Mucosa of stomach (tissue), 1 donor: ENCODE data around the gene EVL.

Experiments used
- H3K27me3 ChIP-seq: one replicate; pipeline ENCODE4 v1.7.0; 2013; ENCODE audit warnings: mild to moderate bottlenecking, low read length; ENCODE audit not compliant: control insufficient read depth, insufficient read depth
- H3K36me3 ChIP-seq: one replicate; pipeline ENCODE4 v1.7.0; 2013; ENCODE audit warnings: low read length; ENCODE audit not compliant: control insufficient read depth, insufficient read depth
- H3K4me1 ChIP-seq: one replicate; pipeline ENCODE4 v1.7.0; 2013; ENCODE audit warnings: mild to moderate bottlenecking, low read length; ENCODE audit not compliant: control insufficient read depth, insufficient read depth
- H3K4me3 ChIP-seq: one replicate; pipeline ENCODE4 v1.7.0; 2013; ENCODE audit warnings: low read length
- H3K9ac ChIP-seq: one replicate; pipeline ENCODE4 v1.7.0; 2013; ENCODE audit warnings: mild to moderate bottlenecking, low read length, moderate library complexity
- H3K9me3 ChIP-seq: one replicate; pipeline ENCODE4 v1.7.0; 2013; ENCODE audit warnings: mild to moderate bottlenecking, low read length, moderate library complexity; ENCODE audit not compliant: control insufficient read depth
- donor health status: Pancreatic carcinoma.

The EVL gene

DNA sequence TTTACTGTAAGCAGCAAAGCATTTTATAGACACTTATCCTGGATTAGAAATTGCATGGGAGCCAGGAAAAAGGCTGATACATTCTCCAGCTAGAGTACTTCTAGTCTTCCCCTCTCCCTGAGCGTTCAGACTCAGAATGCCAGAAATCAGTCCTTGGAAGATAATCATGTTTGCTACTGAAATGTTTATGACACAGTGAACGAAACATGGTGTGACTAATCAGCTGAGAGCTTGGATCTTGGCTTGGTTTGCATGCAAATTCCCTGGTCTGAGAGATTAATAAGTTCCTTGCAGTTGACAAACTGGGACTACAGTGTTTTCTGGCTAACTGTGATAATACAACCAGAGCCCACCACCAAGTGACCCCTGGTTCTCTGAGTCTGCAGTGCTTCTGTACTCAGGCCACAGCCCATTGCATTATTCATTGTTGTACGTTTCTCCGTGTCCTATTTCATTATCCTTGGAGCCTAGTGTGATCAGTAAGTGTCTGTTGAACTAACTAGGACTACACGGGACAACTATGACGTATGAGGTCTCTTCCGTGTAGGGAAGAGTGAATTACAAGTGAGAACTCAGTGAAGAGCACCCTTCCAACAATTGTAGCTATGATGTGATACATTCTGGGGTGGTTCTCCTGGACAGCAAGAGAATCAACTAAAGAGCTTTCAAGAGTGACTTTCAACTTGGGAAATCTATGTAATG, 34.6 kb upstream of the EVL start:
- Histone ChIP-seq H3K36me3 (no peaks in the 10 kb centered on the region), H3K4me3 (no peak overlapping the region), H3K9me3 (no peaks in the 10 kb centered on the region), H3K27me3 (no peaks in the 10 kb centered on the region), H3K9ac (no peak overlapping the region), H3K4me1 (peaks cover 23% of the 10 kb centered on the region)

DNA sequence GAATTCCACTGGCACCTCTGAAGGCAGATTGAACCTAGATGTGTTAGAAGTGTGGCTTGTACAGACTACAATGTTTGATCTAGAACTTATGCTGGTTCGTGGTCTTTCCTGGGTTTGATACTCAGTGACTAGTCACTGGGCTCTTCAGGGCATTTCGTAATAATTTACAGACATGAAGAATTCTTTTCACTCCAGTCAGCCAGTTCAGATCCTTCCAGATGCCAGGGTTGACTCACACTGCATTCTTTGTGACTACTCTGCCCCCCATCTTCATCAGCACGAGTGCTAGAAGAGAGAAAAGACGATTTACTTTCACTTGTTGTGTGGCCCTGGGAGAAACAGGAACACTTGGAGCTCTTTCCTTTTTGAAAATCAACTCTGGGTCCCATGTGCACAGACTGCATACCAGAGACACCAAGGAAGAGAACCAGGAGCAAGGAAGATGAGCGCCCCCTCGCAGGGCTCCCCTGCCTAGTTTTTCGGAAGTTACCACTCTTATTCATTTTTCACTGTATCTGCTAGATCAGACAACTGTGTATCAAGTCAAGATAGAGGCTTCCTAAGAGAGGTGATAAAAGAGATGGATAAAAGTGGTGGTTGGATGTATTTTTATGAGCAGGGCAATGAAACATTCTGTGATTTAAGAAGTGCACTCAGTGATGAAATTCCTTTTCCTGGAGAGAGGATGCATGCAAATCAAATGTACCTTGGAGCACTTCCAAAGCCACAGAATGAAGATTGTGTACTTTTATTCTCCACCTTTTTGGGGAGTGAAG, 33.5 kb upstream of the EVL start:
- no peaks in the 10 kb centered on the region for H3K9me3 ChIP-seq
- peaks cover 23% of the 10 kb centered on the region for H3K4me1 ChIP-seq
- no peak overlapping the region for H3K9ac ChIP-seq
- H3K27me3 ChIP-seq = no peaks in the 10 kb centered on the region
- H3K4me3 ChIP-seq = no peak overlapping the region
- no peaks in the 10 kb centered on the region for H3K36me3 ChIP-seq

DNA sequence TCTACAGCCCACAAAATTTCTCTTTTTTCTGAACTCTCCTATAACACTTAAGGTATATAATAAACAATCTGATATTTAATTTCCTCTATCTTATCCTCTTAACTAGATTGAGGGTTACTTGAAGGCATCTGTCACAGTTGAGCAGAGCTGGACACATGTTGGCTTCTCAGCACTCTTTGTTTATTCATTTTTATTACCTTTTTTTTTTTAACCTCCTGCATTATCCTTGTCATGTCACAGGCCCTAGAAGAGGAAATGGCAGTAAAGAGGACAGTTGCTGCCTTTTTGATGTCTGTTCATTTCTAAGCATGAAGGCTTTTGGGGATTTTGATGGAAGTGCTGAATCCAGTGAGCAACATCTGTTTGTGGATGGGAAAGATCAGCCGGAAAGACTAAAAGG, 32.5 kb upstream of the EVL start:
- no peak overlapping the region for H3K4me3 ChIP-seq
- no peaks in the 10 kb centered on the region for H3K36me3 ChIP-seq
- peaks cover 23% of the 10 kb centered on the region for H3K4me1 ChIP-seq

DNA sequence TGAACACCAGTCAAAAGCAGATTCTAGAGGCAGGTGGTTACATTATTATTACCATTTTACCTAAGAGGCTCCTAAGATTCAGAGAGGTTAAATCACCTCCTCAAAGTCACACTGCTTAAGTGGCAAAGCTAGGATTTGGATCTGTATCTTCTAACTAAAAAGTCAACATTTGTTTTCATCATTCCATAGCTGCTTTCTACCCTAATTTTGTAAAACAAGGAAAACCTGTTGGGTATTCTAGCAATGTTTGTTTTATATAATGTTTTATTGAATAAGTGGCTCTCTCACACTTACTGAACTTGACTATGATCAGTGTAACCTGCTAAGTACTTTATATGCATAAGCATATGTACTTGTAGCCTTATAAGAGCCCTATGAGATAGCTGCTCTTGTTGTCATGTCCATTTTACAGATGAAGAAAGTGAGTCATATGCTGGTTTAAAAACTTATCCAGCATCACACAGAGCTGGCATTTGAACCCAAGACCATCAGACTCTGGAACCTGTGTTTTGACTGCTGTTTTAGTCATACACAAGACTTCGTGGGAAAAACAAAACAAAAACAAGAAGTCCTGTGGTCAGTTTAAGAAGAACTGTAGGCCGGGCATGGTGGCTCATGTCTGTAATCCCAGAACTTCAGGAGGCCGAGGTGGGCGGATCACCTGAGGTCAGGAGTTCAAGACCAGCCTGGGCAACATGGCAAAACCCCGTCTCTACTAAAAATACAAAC, 31.7 kb upstream of the EVL start:
- Histone ChIP-seq H3K36me3 (no peaks in the 10 kb centered on the region), H3K9ac (no peak overlapping the region), H3K9me3 (no peaks in the 10 kb centered on the region), H3K27me3 (no peaks in the 10 kb centered on the region), H3K4me1 (peaks cover 23% of the 10 kb centered on the region), H3K4me3 (no peak overlapping the region)

More for the DNA sequence above, 32.5 kb upstream of the EVL start:
- Histone ChIP-seq H3K27me3 (no peaks in the 10 kb centered on the region), H3K9me3 (no peaks in the 10 kb centered on the region), H3K9ac (no peak overlapping the region)

DNA sequence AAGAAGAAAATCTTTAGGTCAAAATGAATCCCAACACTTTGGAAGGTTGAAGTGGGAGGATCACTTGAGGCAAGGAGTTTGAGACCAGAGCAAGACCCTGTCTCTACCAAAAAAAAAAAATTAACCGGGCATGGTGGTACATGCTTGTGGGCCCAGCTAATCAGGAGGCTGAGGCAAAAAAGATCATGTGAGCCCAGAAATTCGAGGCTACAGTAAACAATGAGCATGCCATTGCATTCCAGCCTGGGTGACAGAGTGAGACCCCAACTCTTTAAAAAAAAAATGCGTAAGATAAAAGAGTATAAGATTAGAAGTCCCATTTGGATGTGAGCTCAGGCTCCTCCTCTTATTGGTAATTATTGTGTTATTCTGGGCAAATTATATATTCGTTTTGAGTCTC, 30.8 kb upstream of the EVL start:
- H3K27me3 ChIP-seq = no peaks in the 10 kb centered on the region
- H3K4me1 ChIP-seq = peaks cover 17% of the 10 kb centered on the region
- H3K9me3 ChIP-seq = no peaks in the 10 kb centered on the region
- H3K9ac ChIP-seq = no peak overlapping the region
- no peaks in the 10 kb centered on the region for H3K36me3 ChIP-seq
- no peak overlapping the region for H3K4me3 ChIP-seq

DNA sequence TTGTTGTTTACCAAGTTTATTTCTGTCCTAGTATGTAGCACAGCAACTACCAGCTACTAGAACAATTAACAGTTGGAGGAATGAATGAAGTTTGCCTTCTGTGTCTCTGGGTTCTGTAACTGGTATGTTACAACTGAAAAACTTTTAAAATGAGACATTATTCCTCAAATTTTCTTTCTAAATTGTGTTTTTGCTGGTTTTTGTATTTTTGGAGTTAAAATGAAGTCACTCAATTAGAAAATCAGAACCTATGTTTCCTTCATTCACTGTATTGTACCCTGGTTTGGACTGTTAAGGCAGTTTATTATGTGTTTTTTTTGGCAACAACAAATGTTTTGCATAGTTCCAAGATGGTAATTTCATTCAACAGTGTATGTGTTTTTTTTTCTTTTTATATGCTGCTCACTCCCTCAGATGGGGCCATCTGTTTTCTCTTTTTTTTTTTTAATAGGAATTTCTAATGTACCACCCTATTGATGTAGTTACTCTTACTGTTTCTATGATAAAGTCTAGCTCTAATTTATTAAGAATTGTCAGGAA, 30.2 kb upstream of the EVL start:
- H3K4me1 ChIP-seq = peaks cover 13% of the 10 kb centered on the region

DNA sequence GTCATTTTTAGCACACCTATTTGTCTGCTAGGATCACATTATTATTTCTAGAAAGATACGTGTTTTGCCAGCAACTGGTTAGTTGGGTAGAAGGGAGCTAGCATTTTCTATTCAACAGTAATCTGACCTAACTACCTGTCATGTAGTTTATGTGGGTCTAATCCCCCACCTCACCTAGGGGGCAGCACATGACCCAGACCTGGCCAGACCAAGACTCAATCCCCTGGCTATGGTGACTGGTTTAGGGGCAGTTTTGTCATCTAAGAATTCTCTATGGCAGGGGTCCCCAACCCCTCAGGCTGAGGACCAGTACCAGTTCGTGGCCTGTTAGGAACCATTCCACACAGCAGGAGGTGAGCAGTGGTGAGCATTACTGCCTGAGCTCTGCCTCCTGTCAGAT, 29.5 kb upstream of the EVL start:
- Histone ChIP-seq H3K27me3 (no peaks in the 10 kb centered on the region), H3K9me3 (no peaks in the 10 kb centered on the region), H3K4me3 (no peak overlapping the region), H3K4me1 (peaks cover 7% of the 10 kb centered on the region), H3K9ac (no peak overlapping the region), H3K36me3 (no peaks in the 10 kb centered on the region)

More for the DNA sequence above, 30.2 kb upstream of the EVL start:
- H3K36me3 ChIP-seq = no peaks in the 10 kb centered on the region
- no peak overlapping the region for H3K4me3 ChIP-seq
- no peaks in the 10 kb centered on the region for H3K9me3 ChIP-seq
- no peaks in the 10 kb centered on the region for H3K27me3 ChIP-seq
- H3K9ac ChIP-seq = no peak overlapping the region

DNA sequence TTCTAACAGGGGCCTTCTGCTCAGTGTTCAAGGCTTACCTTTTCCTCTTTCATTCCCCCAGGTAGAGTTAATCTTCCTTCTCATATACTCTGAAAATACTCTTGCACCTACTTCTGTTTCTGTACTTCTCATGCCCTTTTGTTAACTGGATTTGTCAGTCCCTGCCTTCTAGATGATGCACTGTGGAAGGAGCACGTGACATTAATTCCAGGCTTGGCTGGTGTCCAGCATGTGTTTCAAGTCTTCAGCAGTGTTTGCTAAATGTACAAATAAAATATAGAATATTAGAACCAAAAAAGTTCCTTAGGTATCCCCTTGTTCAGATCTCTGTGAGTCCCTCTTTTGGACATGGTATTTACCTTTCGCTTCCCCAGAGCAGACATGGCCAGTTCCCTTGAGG, 27.9 kb upstream of the EVL start:
- Histone ChIP-seq H3K9me3 (no peaks in the 10 kb centered on the region), H3K9ac (no peak overlapping the region), H3K4me3 (no peak overlapping the region), H3K27me3 (no peaks in the 10 kb centered on the region), H3K36me3 (no peaks in the 10 kb centered on the region), H3K4me1 (no peaks in the 10 kb centered on the region)

DNA sequence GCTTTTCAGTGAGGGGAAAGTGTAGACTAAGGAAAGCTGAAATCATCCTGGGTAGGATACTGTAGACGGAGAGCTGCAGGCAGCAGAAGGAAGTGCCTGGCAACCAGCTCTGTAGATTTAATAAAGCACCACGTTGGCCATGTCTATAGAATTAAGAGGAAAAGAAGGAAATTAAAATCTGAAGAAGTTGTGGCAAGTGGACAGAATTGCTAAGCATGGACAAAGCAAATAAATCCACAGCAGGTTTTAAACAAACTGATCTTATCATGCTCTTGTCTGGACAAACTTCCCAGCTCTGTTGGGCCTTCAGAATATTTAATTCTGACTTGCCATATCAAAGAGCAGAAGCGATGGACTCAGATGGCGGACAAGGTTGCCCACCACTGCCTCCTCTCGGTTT, 27.2 kb upstream of the EVL start:
- Histone ChIP-seq H3K27me3 (no peaks in the 10 kb centered on the region), H3K9me3 (no peaks in the 10 kb centered on the region), H3K9ac (no peak overlapping the region), H3K4me3 (no peak overlapping the region), H3K4me1 (no peaks in the 10 kb centered on the region), H3K36me3 (no peaks in the 10 kb centered on the region)

DNA sequence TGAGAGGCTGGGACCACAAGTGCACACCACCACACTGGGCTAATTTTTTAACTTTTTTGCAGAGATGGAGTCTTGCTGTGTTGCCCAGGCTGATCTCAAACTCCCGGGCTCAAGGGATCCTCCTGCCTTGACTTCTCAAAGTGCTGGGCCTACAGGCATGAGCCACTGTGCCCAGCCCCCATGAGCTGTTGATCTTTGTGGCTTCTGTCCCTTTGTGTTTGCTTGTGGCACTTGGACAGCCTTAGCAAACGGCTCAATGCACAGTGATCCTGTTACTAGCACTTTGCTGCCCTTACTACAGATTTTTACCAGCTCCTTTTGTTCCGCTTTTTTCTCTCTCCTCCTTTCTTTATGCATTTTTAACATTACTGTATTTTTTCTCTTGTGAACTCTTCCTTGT, 25.3 kb upstream of the EVL start:
- H3K4me1 ChIP-seq = no peaks in the 10 kb centered on the region
- no peaks in the 10 kb centered on the region for H3K9me3 ChIP-seq
- no peaks in the 10 kb centered on the region for H3K36me3 ChIP-seq
- no peak overlapping the region for H3K9ac ChIP-seq
- H3K4me3 ChIP-seq = no peak overlapping the region
- H3K27me3 ChIP-seq = no peaks in the 10 kb centered on the region

DNA sequence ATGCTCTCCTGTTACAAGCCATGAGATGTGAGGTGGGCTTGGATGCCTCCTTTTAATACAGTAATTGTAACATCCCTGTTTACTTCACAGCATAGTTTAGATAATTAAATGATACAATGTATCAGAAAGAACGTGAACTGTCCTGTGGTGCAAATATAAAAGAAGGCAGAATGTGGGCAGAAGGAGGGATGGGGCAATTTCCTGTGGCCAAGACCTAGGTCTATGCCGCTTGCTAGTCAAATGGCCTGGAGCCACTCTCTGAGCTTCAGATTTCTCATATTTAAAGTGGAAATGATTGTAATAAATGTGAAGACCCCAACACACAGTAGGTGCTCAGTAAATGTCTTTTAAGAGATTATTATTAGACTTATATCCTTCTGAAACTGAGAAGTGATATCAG, 24.0 kb upstream of the EVL start:
- H3K36me3 ChIP-seq = no peaks in the 10 kb centered on the region
- H3K4me1 ChIP-seq = no peaks in the 10 kb centered on the region
- H3K4me3 ChIP-seq = no peak overlapping the region
- no peaks in the 10 kb centered on the region for H3K9me3 ChIP-seq
- H3K9ac ChIP-seq = no peak overlapping the region
- H3K27me3 ChIP-seq = no peaks in the 10 kb centered on the region

DNA sequence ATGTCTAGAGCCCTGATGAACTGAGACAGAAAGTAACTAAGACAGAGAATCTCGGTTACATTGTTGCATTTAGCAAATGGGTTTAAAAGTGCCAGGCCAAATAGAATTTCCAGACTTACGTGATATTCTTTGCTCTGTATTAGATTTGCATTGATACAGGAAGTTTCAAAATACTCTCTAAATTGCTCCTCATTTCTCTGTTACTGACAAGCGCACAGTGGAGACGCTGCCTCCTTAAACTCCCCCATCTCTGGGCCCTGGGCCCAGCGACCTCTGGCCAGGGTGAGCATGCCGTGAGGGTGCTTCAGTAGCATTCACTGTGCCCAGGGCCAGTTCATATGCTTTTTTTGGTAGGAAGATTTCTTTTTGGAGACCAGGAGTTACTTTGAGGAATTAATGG, 22.9 kb upstream of the EVL start:
- no peak overlapping the region for H3K4me3 ChIP-seq
- no peaks in the 10 kb centered on the region for H3K36me3 ChIP-seq
- H3K9me3 ChIP-seq = no peaks in the 10 kb centered on the region
- no peaks in the 10 kb centered on the region for H3K27me3 ChIP-seq
- no peaks in the 10 kb centered on the region for H3K4me1 ChIP-seq
- no peak overlapping the region for H3K9ac ChIP-seq
